K562 (cell line): ENCODE results near the gene KCNH8. TPM values are rescaled to one million over a fixed set of nuclear protein-coding genes. Genes with fewer than 3 reads are reported as not detected.

ENCODE experiments used
- ATAC-seq: fragments of 200-7000 bp; cut with Tn5 transposase; 3 replicates; pipeline ENCODE4 v1.9.1; 2020; ENCODE audit warnings: moderate library complexity
- BruUV-seq: library from RNA; stranded (reverse); fragments of 400-500 nt; replicated peaks from 2 replicates; lab custom pipeline; 2021; lab: Mats Ljungman, UMichigan
- CTCF ChIA-PET: fragments of 300-600 bp; formaldehyde crosslinking; extraction: SDS; loops from one replicate; lab custom pipeline; 2021; ENCODE audit warnings: low intra/inter-chr PET ratio; lab: Yijun Ruan, JAX
- POLR2A ChIA-PET: fragments of 300-600, 350-650 bp; sonication (Branson Sonifier 250); formaldehyde crosslinking; extraction: SDS; loops from one replicate; lab custom pipeline; 2021; ENCODE audit warnings: antibody characterized with exemption, inconsistent platforms; lab: Yijun Ruan, JAX
- DNase-seq, 4 experiments: peaks; one replicate each; pipeline versions ENCODE4 v3.0.0 to v3.0.0-alpha.2; 2011 to 2018; ENCODE audit warnings: low spot score in 3 of 4, mixed read lengths in 3 of 4; ENCODE audit errors: extremely low read depth in 1 of 4
- FAIRE-seq: peaks from 2 replicates; lab custom pipeline; 2011; peaks lifted over from hg19 to GRCh38; lab: Jason Lieb, UNC
- H2AFZ ChIP-seq: 2 replicates; pipeline ENCODE4 v1.6.0; 2011; ENCODE audit warnings: low read depth, low read length, control low read depth, inconsistent platforms
- H3K27ac ChIP-seq: fragments of 200-600 bp; 3 replicates; pipeline ENCODE4 v1.8.0; 2011; ENCODE audit warnings: low read depth, mild to moderate bottlenecking, control low read depth, inconsistent platforms, low read length, moderate library complexity, mixed read lengths; ENCODE audit errors: extremely low read depth
- H3K27me3 ChIP-seq, 2 experiments: fragments of 300-600 bp in 1 of 2; 2 replicates in 1 of 2; 3 replicates in 1 of 2; pipeline versions ENCODE4 v1.6.0 to v1.8.0; 2011; ENCODE audit warnings: inconsistent platforms in 2 of 2, low read length in 2 of 2, mild to moderate bottlenecking in 1 of 2, mixed read lengths in 1 of 2, moderate library complexity in 1 of 2; ENCODE audit not compliant: control insufficient read depth in 2 of 2, insufficient read depth in 2 of 2
- H3K36me3 ChIP-seq: fragments of 300-600 bp; 3 replicates; pipeline ENCODE4 v1.8.0; 2011; ENCODE audit warnings: mild to moderate bottlenecking, low read length, inconsistent platforms; ENCODE audit not compliant: control insufficient read depth, insufficient read depth
- H3K4me1 ChIP-seq, 2 experiments: fragments of 200-600 bp in 1 of 2; replicated peaks in 1 of 2; 2 replicates in 1 of 2; 3 replicates in 1 of 2; pipeline versions ENCODE4 v1.5.1 to v1.8.0; 2011; ENCODE audit warnings: inconsistent platforms in 2 of 2, low read length in 2 of 2, mild to moderate bottlenecking in 1 of 2, mixed read lengths in 1 of 2, moderate library complexity in 1 of 2; ENCODE audit not compliant: control insufficient read depth in 2 of 2, insufficient read depth in 2 of 2
- H3K4me2 ChIP-seq: 2 replicates; pipeline ENCODE4 v1.6.1; 2011; ENCODE audit warnings: low read length, control low read depth, inconsistent platforms, mixed read lengths; ENCODE audit not compliant: insufficient read depth
- H3K4me3 ChIP-seq: fragments of 200-600 bp; sonication (generic), shearing (Covaris generic); 2 replicates; pipeline ENCODE4 v1.5.1; 2016; ENCODE audit warnings: control low read depth, inconsistent platforms
- H3K79me2 ChIP-seq: fragments of 200-600 bp; 3 replicates; pipeline ENCODE4 v1.8.0; 2011; ENCODE audit warnings: low read length, inconsistent platforms; ENCODE audit not compliant: control insufficient read depth, insufficient read depth
- H3K9ac ChIP-seq, 2 experiments: 2 replicates each; pipeline versions ENCODE4 v1.6.0 to v1.6.1; 2011; ENCODE audit warnings: low read depth in 2 of 2, low read length in 2 of 2, control low read depth in 1 of 2, inconsistent platforms in 1 of 2, mild to moderate bottlenecking in 1 of 2, mixed read lengths in 1 of 2; ENCODE audit not compliant: insufficient read depth in 1 of 2
- H3K9me1 ChIP-seq: one replicate; pipeline ENCODE4 v1.6.0; 2011; ENCODE audit warnings: inconsistent platforms, mild to moderate bottlenecking, low read length, moderate library complexity; ENCODE audit not compliant: control insufficient read depth, insufficient read depth
- H3K9me3 ChIP-seq: replicated peaks from 2 replicates; pipeline ENCODE4 v1.5.1; 2011; ENCODE audit warnings: low read depth, low read length, inconsistent platforms; ENCODE audit not compliant: control insufficient read depth, insufficient read depth
- H4K20me1 ChIP-seq: replicated peaks from 2 replicates; pipeline ENCODE4 v1.6.1; 2011; ENCODE audit warnings: low read length, inconsistent platforms, mixed read lengths; ENCODE audit not compliant: control insufficient read depth, insufficient read depth
- BDP1 ChIP-seq: IDR thresholded peaks from 3 replicates; pipeline ENCODE4 v1.6.1; 2011; ENCODE audit not compliant: insufficient read length, insufficient read depth
- ELK1 ChIP-seq: sonication (generic); formaldehyde crosslinking; IDR thresholded peaks from 2 replicates; pipeline ENCODE4 v1.8.1; 2022; ENCODE audit warnings: missing genetic modification reagents
- GTF2E2 ChIP-seq: fragments of 200-800 bp; sonication (Bioruptor generic); IDR thresholded peaks from 2 replicates; pipeline ENCODE4 v1.6.1; 2016; ENCODE audit warnings: missing genetic modification characterization, missing compliant biosample characterization
- GTF2F1 ChIP-seq: IDR thresholded peaks from 2 replicates; pipeline ENCODE4 v1.6.1; 2011; ENCODE audit warnings: low read depth, low read length, improper control_type of control experiment
- KLF1 ChIP-seq: fragments of 450-650 bp; IDR thresholded peaks from 2 replicates; pipeline ENCODE4 v1.6.1; 2016; ENCODE audit warnings: missing genetic modification characterization, missing compliant biosample characterization
- NKRF ChIP-seq: fragments of 450-650 bp; IDR thresholded peaks from 2 replicates; pipeline ENCODE4 v1.6.1; 2016; ENCODE audit warnings: borderline replicate concordance
- NR2C2 ChIP-seq, 2 experiments: fragments of 200-800 bp in 1 of 2; sonication (Bioruptor generic) in 1 of 2; sonication (generic) in 1 of 2; formaldehyde crosslinking in 1 of 2; IDR thresholded peaks; 2 replicates each; pipeline versions ENCODE4 v1.6.1 to v1.8.0; 2016 to 2022; ENCODE audit warnings: mild to moderate bottlenecking in 1 of 2, missing compliant biosample characterization in 1 of 2, missing genetic modification characterization in 1 of 2, missing genetic modification reagents in 1 of 2
- SMARCA4 ChIP-seq: fragments of 450-650 bp; IDR thresholded peaks from 2 replicates; pipeline ENCODE4 v1.6.1; 2016
- ZNF280B ChIP-seq: fragments of 250-450 bp; sonication (Bioruptor Pico); IDR thresholded peaks from 2 replicates; pipeline ENCODE4 v1.5.1; 2021; ENCODE audit warnings: mild to moderate bottlenecking
- ZNF551 ChIP-seq: fragments of 250-450 bp; sonication (Bioruptor Pico); IDR thresholded peaks from 2 replicates; pipeline ENCODE4 v1.5.0; 2021; ENCODE audit warnings: mild to moderate bottlenecking, moderate library complexity
- WGBS: fragments of 100-300 bp; shearing (Covaris generic); methylation state at CpG from one replicate; pipeline ENCODE4 v1.1.6; 2016; ENCODE audit warnings: low coverage, mixed read lengths; ENCODE audit not compliant: insufficient coverage; ENCODE audit errors: missing lambda C conversion rate; 5-methylcytosine and 5-hydroxymethylcytosine counted together
- in situ Hi-C: fragments of 300-500 bp; cut with MboI; formaldehyde crosslinking; loops from 4 replicates; pipeline ENCODE4 v1.15.0; 2018; ENCODE audit warnings: inconsistent platforms, mixed read lengths
- intact Hi-C: fragments of 100-400 bp; cut with micrococcal nuclease; formaldehyde crosslinking; loops from 2 replicates; pipeline ENCODE4 v1.14.2; 2022
- polyA plus RNA-seq, 8 experiments: library from polyadenylated mRNA; depleted of rRNA in 4 of 8; stranded (reverse) in 5 of 8; unstranded in 3 of 8; fragments of >200 nt; fragmentation: Nextera tagmentation in 2 of 8; fragmentation: Illumina TruSeq in 1 of 8; extraction: Ambion mirVana in 2 of 8; extraction: Trizol in 1 of 8; gene quantifications; 2 replicates each; pipeline versions ENCODE4 v1.2.1 to v1.2.3, GENCODE V29; 2011 to 2014; ENCODE audit warnings: inconsistent platforms in 1 of 8, missing spikeins in 1 of 8
- total RNA-seq, 7 experiments: library from RNA; depleted of rRNA in 6 of 7; stranded (reverse); fragments of >200 nt in 6 of 7; fragmentation: Illumina TruSeq in 2 of 7; extraction: Trizol in 2 of 7; gene quantifications; 2 replicates each; pipeline versions ENCODE4 v1.2.1 to v1.2.3, GENCODE V29; 2011 to 2021; ENCODE audit warnings: low replicate concordance in 1 of 7

KCNH8 gene
- total and polyA plus RNA-seq, 9 of the 15 experiments (the other 6 are each of a cell fraction or from before 2014, with no cell fraction given) = 0.02 to 0.08 (median 0.04) TPM; not detected in 6

GRCh38 chr3:19573644-19574043 lies 425.3 kb downstream of the KCNH8 start:
- WGBS = 5% methylated on average over 2 of the region's 2 CpGs
- no peak for ATAC-seq
- Histone ChIP-seq H3K9me3 (peaks cover 2% of the 10 kb centered on the region; the same call in 1 of the 2 replicates), H4K20me1 (no peaks in the 10 kb centered on the region), H3K27ac (no peak overlapping the region), H3K27me3 (no peaks in the 10 kb centered on the region), H3K79me2 (no peaks in the 10 kb centered on the region), H3K36me3 (no peaks in the 10 kb centered on the region), H3K4me2 (no peak overlapping the region), H3K9ac (no peak overlapping the region), H2AFZ (no peak overlapping the region), H3K9me1 (no peaks in the 10 kb centered on the region), H3K4me3 (no peak overlapping the region), H3K4me1 (no peaks in the 10 kb centered on the region)
- BruUV-seq = no TSS peak
- ChIA-PET CTCF (no interaction called here), POLR2A (no interaction called here)
- FAIRE-seq = no peak
- intact Hi-C loops (loop anchor here (5.0 kb wide), 1 partner anchor 294 kb away; no protein-coding TSS in a partner anchor), in situ Hi-C loops (no loop called here)
- TF ChIP-seq SMARCA4 (no peak), NKRF (no peak), ZNF551 (CRISPR knock-in tag) (no peak), BDP1 (no peak), NR2C2 (CRISPR knock-in tag; IDR thresholded peaks at IDR 0.05) (no peak), NR2C2 (tag; IDR thresholded peaks at IDR 0.05) (no peak), ZNF280B (CRISPR knock-in tag) (no peak), KLF1 (tag) (no peak), ELK1 (CRISPR knock-in tag) (no peak), GTF2F1 (no peak), GTF2E2 (tag) (no peak)
- DNase-seq = no peak
